Activated naive CD4-positive, alpha-beta T cell treated with anti-CD3 and anti-CD28 coated beads, Interleukin-2, amount 50 U/mL, for 72 hours (primary cell): ENCODE measurements around the gene HIC2. TPM values are rescaled to one million over a fixed set of nuclear protein-coding genes. Genes with fewer than 3 reads are reported as not detected.
"Not testable (repeated sequence)": the region's sequence is repeated elsewhere in the genome, so short reads cannot be mapped to it uniquely, and the experiment has no call there.

Source experiments
- ATAC-seq, 2 donors: fragments of 150-1000 bp; cut with Tn5 transposase; 2 replicates each; pipeline ENCODE4 v1.10.0; 2021; ENCODE audit warnings: mild to moderate bottlenecking in 2 of 2, moderate library complexity in 2 of 2
- DNase-seq, 2 donors: peaks; one replicate each; pipeline ENCODE4 v3.0.0; 2021 to 2022; ENCODE audit warnings: low spot score in 2 of 2
- H3K27ac Mint-ChIP-seq, 2 donors: one replicate each; pipeline ENCODE4 v1.8.0; 2022; ENCODE audit warnings: mild to moderate bottlenecking in 2 of 2, mixed read lengths in 2 of 2
- H3K36me3 Mint-ChIP-seq, 2 donors: one replicate each; pipeline ENCODE4 v1.8.0; 2022; ENCODE audit warnings: mixed read lengths in 2 of 2
- H3K9me3 Mint-ChIP-seq, 2 donors: one replicate each; pipeline ENCODE4 v1.8.0; 2022; ENCODE audit warnings: mixed read lengths in 2 of 2
- total RNA-seq, 2 donors: library from RNA; stranded (reverse); gene quantifications; one replicate each; pipeline ENCODE4 v1.2.3, GENCODE V29; 2022

The HIC2 gene
- total RNA-seq, 2 donors from 2014 or later = 6.0 to 6.8 TPM

- ATAC-seq, H3K27ac Mint-ChIP-seq: not testable (repeated sequence)
Observed at GRCh38 chr22:21418974-21419638, 1.9 kb downstream of the HIC2 start.

GRCh38 chr22:21420180-21420763 is 3.1 kb downstream of the HIC2 start:
- H3K27ac Mint-ChIP-seq, H3K9me3 Mint-ChIP-seq, H3K36me3 Mint-ChIP-seq, DNase-seq: not testable (repeated sequence)
- peak; percentile 61 to 65 for ATAC-seq

More at GRCh38 chr22:21418974-21419638, 1.9 kb downstream of the HIC2 start:
- not testable (repeated sequence) for H3K9me3 Mint-ChIP-seq, DNase-seq, H3K36me3 Mint-ChIP-seq

GRCh38 chr22:21424084-21424709 is 7.0 kb downstream of the HIC2 start:
- ATAC-seq, H3K9me3 Mint-ChIP-seq, DNase-seq, H3K27ac Mint-ChIP-seq, H3K36me3 Mint-ChIP-seq: not testable (repeated sequence)

GRCh38 chr22:21434378-21435233 is 17.4 kb downstream of the HIC2 start:
- H3K36me3 Mint-ChIP-seq, DNase-seq, H3K9me3 Mint-ChIP-seq, H3K27ac Mint-ChIP-seq: not testable (repeated sequence)
- ATAC-seq = peak; percentile 95 to 96

GRCh38 chr22:21435998-21436810 is 19.0 kb downstream of the HIC2 start:
- DNase-seq = peak in 1 of 2 donors; percentile 39
- not testable (repeated sequence) for H3K36me3 Mint-ChIP-seq, ATAC-seq, H3K27ac Mint-ChIP-seq, H3K9me3 Mint-ChIP-seq

GRCh38 chr22:21438013-21438412 is 20.8 kb downstream of the HIC2 start:
- ATAC-seq = not testable (repeated sequence)

GRCh38 chr22:21440018-21440636 is 23.0 kb downstream of the HIC2 start:
- not testable (repeated sequence) for H3K9me3 Mint-ChIP-seq, ATAC-seq, DNase-seq, H3K36me3 Mint-ChIP-seq, H3K27ac Mint-ChIP-seq

More at GRCh38 chr22:21438013-21438412, 20.8 kb downstream of the HIC2 start:
- not testable (repeated sequence) for DNase-seq, H3K36me3 Mint-ChIP-seq, H3K9me3 Mint-ChIP-seq, H3K27ac Mint-ChIP-seq

GRCh38 chr22:21440676-21441075 is 23.5 kb downstream of the HIC2 start:
- not testable (repeated sequence) for H3K9me3 Mint-ChIP-seq, H3K36me3 Mint-ChIP-seq, DNase-seq, ATAC-seq, H3K27ac Mint-ChIP-seq

GRCh38 chr22:21441170-21441569 is 24.0 kb downstream of the HIC2 start:
- H3K27ac Mint-ChIP-seq, H3K36me3 Mint-ChIP-seq, H3K9me3 Mint-ChIP-seq, ATAC-seq: not testable (repeated sequence)
- DNase-seq = peak in 1 of 2 donors; percentile 47

- ATAC-seq, H3K27ac Mint-ChIP-seq, H3K36me3 Mint-ChIP-seq, H3K9me3 Mint-ChIP-seq, DNase-seq: not testable (repeated sequence)
Observed at GRCh38 chr22:21442123-21442522, 25.0 kb downstream of the HIC2 start.

GRCh38 chr22:21442646-21443045 is 25.5 kb downstream of the HIC2 start:
- not testable (repeated sequence) for H3K9me3 Mint-ChIP-seq, DNase-seq, H3K27ac Mint-ChIP-seq, H3K36me3 Mint-ChIP-seq, ATAC-seq

GRCh38 chr22:21443057-21443734 is 26.0 kb downstream of the HIC2 start:
- H3K27ac Mint-ChIP-seq = peak overlapping the region in 1 of 2 donors; percentile 60
- H3K36me3 Mint-ChIP-seq = no peaks in the 10 kb centered on the region
- no peaks in the 10 kb centered on the region for H3K9me3 Mint-ChIP-seq
- ATAC-seq (no peak), DNase-seq (peak in 1 of 2 donors; percentile 50)

GRCh38 chr22:21443735-21444421 is 26.7 kb downstream of the HIC2 start:
- Mint-ChIP-seq H3K9me3 (no peaks in the 10 kb centered on the region), H3K36me3 (no peaks in the 10 kb centered on the region), H3K27ac (no peak overlapping the region)
- DNase-seq (peak in 1 of 2 donors; percentile 50), ATAC-seq (no peak)

- ATAC-seq (no peak), DNase-seq (peak; percentile 1 to 37)
Observed at GRCh38 chr22:21444701-21445436, 27.7 kb downstream of the HIC2 start.

More at GRCh38 chr22:21444701-21445436, 27.7 kb downstream of the HIC2 start:
- H3K36me3 Mint-ChIP-seq = no peaks in the 10 kb centered on the region
- H3K27ac Mint-ChIP-seq = no peak overlapping the region
- no peaks in the 10 kb centered on the region for H3K9me3 Mint-ChIP-seq
